ENCODE results near the gene H19.

Gene H19

GRCh38 chr11:1979607-1980006, 18.0 kb downstream of the H19 start:
- in situ Hi-C loops (cut with MboI; ENCODE audit: low pct_unique_long_range_greater_than_20kb, low sequenced_read_pairs, unreplicated experiment), result no loop called here
- TF ChIP-seq CTCF (IDR thresholded peaks at IDR 0.05; ENCODE audit: extremely low read depth, insufficient read depth, missing control alignments), result no peak
- DNase-seq (ENCODE audit: low spot score), result no peak

GRCh38 chr11:1978720-1979473, 18.7 kb downstream of the H19 start:
- DNase-seq (ENCODE audit: low spot score), result no peak
- in situ Hi-C loops (cut with MboI; ENCODE audit: low pct_unique_long_range_greater_than_20kb, low sequenced_read_pairs, unreplicated experiment), result no loop called here
- TF ChIP-seq CTCF (IDR thresholded peaks at IDR 0.05; ENCODE audit: extremely low read depth, insufficient read depth, missing control alignments), result no peak

GRCh38 chr11:1975185-1975584, 22.5 kb downstream of the H19 start:
- no peak for TF ChIP-seq CTCF (IDR thresholded peaks at IDR 0.05; ENCODE audit: extremely low read depth, insufficient read depth, missing control alignments)
- no peak for DNase-seq (ENCODE audit: low spot score)
- in situ Hi-C loops (cut with MboI; ENCODE audit: low pct_unique_long_range_greater_than_20kb, low sequenced_read_pairs, unreplicated experiment), result no loop called here

GRCh38 chr11:1970956-1971355, 26.7 kb downstream of the H19 start:
- in situ Hi-C loops (cut with MboI; ENCODE audit: low pct_unique_long_range_greater_than_20kb, low sequenced_read_pairs, unreplicated experiment), result no loop called here
- TF ChIP-seq CTCF (IDR thresholded peaks at IDR 0.05; ENCODE audit: extremely low read depth, insufficient read depth, missing control alignments), result no peak
- no peak for DNase-seq (ENCODE audit: low spot score)

- no peak for TF ChIP-seq CTCF (IDR thresholded peaks at IDR 0.05; ENCODE audit: extremely low read depth, insufficient read depth, missing control alignments)
- DNase-seq (ENCODE audit: low spot score), result no peak
- in situ Hi-C loops (cut with MboI; ENCODE audit: low pct_unique_long_range_greater_than_20kb, low sequenced_read_pairs, unreplicated experiment), result no loop called here
Measured at GRCh38 chr11:1969776-1970175, 27.9 kb downstream of the H19 start.

GRCh38 chr11:1969035-1969434, 28.6 kb downstream of the H19 start:
- TF ChIP-seq CTCF (IDR thresholded peaks at IDR 0.05; ENCODE audit: extremely low read depth, insufficient read depth, missing control alignments), result no peak
- no peak for DNase-seq (ENCODE audit: low spot score)
- in situ Hi-C loops (cut with MboI; ENCODE audit: low pct_unique_long_range_greater_than_20kb, low sequenced_read_pairs, unreplicated experiment), result no loop called here

Measured in GM13977 (cell line).